Small intestine (tissue), 7 donors: ENCODE data around the gene DPP6. TPM values are rescaled to one million over a fixed set of nuclear protein-coding genes. Genes with fewer than 3 reads are reported as not detected.

Experiments
- DNase-seq, 2 donors: peaks; one replicate each; pipeline versions ENCODE4 v3.0.0 to v3.0.0-alpha.2; 2013
- FAIRE-seq: peaks from 2 replicates; lab custom pipeline; 2012; peaks lifted over from hg19 to GRCh38; lab: Jason Lieb, UNC
- H3K27ac ChIP-seq, 3 donors: one replicate each; pipeline ENCODE4 v1.5.1; 2013; ENCODE audit warnings: low read length in 2 of 3, mild to moderate bottlenecking in 2 of 3, control low read depth in 1 of 3, inconsistent platforms in 1 of 3, low read depth in 1 of 3, moderate library complexity in 1 of 3
- H3K27me3 ChIP-seq, 3 donors: one replicate each; pipeline ENCODE4 v1.6.1; 2013; ENCODE audit warnings: low read length in 3 of 3, inconsistent platforms in 1 of 3; ENCODE audit not compliant: control insufficient read depth in 3 of 3, insufficient read depth in 3 of 3
- H3K36me3 ChIP-seq, 3 donors: one replicate each; pipeline ENCODE4 v1.6.1; 2013; ENCODE audit warnings: low read length in 3 of 3, inconsistent platforms in 1 of 3, low read depth in 1 of 3, mild to moderate bottlenecking in 1 of 3, moderate library complexity in 1 of 3; ENCODE audit not compliant: control insufficient read depth in 3 of 3, insufficient read depth in 2 of 3
- H3K4me1 ChIP-seq, 3 donors: one replicate each; pipeline ENCODE4 v1.6.1; 2013; ENCODE audit warnings: low read length in 2 of 3, inconsistent platforms in 1 of 3, low read depth in 1 of 3, mild to moderate bottlenecking in 1 of 3, moderate library complexity in 1 of 3; ENCODE audit not compliant: control insufficient read depth in 3 of 3, insufficient read depth in 2 of 3
- H3K4me3 ChIP-seq, 3 donors: one replicate each; pipeline ENCODE4 v1.5.1; 2013; ENCODE audit warnings: low read length in 3 of 3, control low read depth in 1 of 3, inconsistent platforms in 1 of 3, low read depth in 1 of 3, mild to moderate bottlenecking in 1 of 3, moderate library complexity in 1 of 3
- H3K9me3 ChIP-seq, 2 donors: one replicate each; pipeline ENCODE4 v1.6.1; 2013; ENCODE audit warnings: low read depth in 1 of 2, low read length in 1 of 2; ENCODE audit not compliant: control insufficient read depth in 2 of 2, insufficient read depth in 1 of 2
- WGBS, 3 donors: extraction: QIAGEN DNeasy Blood & Tissue Kit; methylation state at CpG; one replicate each; pipeline ENCODE4 v1.1.7; 2013; 5-methylcytosine and 5-hydroxymethylcytosine counted together
- polyA plus RNA-seq, 4 donors: library from polyadenylated mRNA; stranded (reverse) in 3 of 4; unstranded in 1 of 4; fragments of 200-250 nt in 3 of 4; fragments of 120-200 nt in 1 of 4; gene quantifications; one replicate each; pipeline versions ENCODE4 v1.2.1 to v1.2.3, GENCODE V29; 2013
- donor health status: healthy with polysubstance abuse.
- donor health status: control.
- donor health status: control.
- donor health status: Bipolar disorder and iron deficiency.
- donor health status: healthy.

The DPP6 gene
- polyA plus RNA-seq, 4 donors, result 0.80 to 1.8 TPM; not detected in 2

DNA sequence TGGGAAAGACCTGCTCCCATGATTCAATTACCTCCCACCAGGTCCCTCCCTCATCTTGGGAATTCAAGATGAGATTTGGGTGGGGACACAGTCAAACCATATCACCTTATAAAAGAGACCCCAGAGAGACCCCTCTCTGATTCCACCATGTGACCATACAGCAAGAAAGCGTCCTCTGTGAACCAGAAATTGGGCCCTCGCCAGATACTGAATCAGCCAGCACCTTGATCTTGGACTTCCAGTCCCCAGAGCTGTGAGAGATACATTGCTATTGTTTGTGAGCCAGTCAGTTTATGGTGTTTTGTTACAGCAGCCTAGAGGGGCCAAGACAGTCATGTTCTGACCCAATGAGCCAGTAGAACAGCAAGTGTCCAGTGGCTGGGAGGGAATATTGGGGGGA, 718.2 kb downstream of the DPP6 start:
- Histone ChIP-seq H3K9me3 (no peaks in the 10 kb centered on the region), H3K4me1 (no peaks in the 10 kb centered on the region), H3K4me3 (no peak overlapping the region), H3K36me3 (no peaks in the 10 kb centered on the region), H3K27ac (no peak overlapping the region), H3K27me3 (no peaks in the 10 kb centered on the region)
- WGBS, 3 donors, result 70 to 80% (median 75%) methylated on average over 2 of the region's 2 CpGs
- FAIRE-seq (no peak), DNase-seq (no peak)

GRCh38 chr7:154770962-154771361, 718.8 kb downstream of the DPP6 start:
- Histone ChIP-seq H3K4me1 (no peaks in the 10 kb centered on the region), H3K4me3 (no peak overlapping the region), H3K27me3 (no peaks in the 10 kb centered on the region), H3K27ac (no peak overlapping the region), H3K9me3 (no peaks in the 10 kb centered on the region), H3K36me3 (no peaks in the 10 kb centered on the region)
- DNase-seq, result no peak
- WGBS, 3 donors, result 81 to 94% (median 92%) methylated on average over 1 of the region's 1 CpG
- FAIRE-seq, result no peak

- H3K4me3 ChIP-seq, result no peak overlapping the region
- H3K27me3 ChIP-seq, result no peaks in the 10 kb centered on the region
- WGBS, 3 donors, result 52 to 66% (median 54%) methylated on average over 4 of the region's 4 CpGs
- FAIRE-seq (no peak), DNase-seq (no peak)
- H3K27ac ChIP-seq, result no peak overlapping the region
- H3K36me3 ChIP-seq, result no peaks in the 10 kb centered on the region
- no peaks in the 10 kb centered on the region for H3K4me1 ChIP-seq
- no peaks in the 10 kb centered on the region for H3K9me3 ChIP-seq
Observed at GRCh38 chr7:154774303-154774969, 722.2 kb downstream of the DPP6 start.

- H3K27ac ChIP-seq, result no peak overlapping the region
- H3K9me3 ChIP-seq, result no peaks in the 10 kb centered on the region
- 88 to 95% (median 93%) methylated on average over 8 of the region's 8 CpGs for WGBS, 3 donors
- FAIRE-seq (no peak), DNase-seq (no peak)
- H3K27me3 ChIP-seq, result no peaks in the 10 kb centered on the region
- H3K4me3 ChIP-seq, result no peak overlapping the region
- H3K4me1 ChIP-seq, result no peaks in the 10 kb centered on the region
- H3K36me3 ChIP-seq, result no peaks in the 10 kb centered on the region
Observed at GRCh38 chr7:154775681-154776080, 723.5 kb downstream of the DPP6 start.

DNA sequence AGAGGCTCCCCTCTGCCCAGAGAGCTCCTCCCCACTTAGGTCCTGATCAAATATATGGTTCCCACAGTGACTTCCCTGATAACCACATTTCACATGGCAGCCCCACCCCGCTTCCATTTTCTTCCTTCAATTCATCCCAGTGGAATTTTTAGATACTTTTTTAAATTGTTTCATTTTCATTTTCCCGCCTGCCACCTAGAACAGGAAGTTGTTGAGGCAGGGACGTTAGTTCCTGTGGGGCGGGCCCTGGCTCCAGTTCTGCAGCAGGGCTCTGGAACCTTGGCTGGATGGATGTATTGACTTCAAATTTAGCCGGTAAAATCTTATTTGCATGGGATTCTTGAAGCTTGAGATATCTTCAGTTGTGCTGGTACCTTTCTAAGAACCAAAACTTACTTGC, 724.2 kb downstream of the DPP6 start:
- FAIRE-seq (no peak), DNase-seq (no peak)
- Histone ChIP-seq H3K9me3 (no peaks in the 10 kb centered on the region), H3K27me3 (no peaks in the 10 kb centered on the region), H3K36me3 (no peaks in the 10 kb centered on the region), H3K27ac (no peak overlapping the region), H3K4me1 (no peaks in the 10 kb centered on the region), H3K4me3 (no peak overlapping the region)
- 56 to 62% (median 59%) methylated on average over 5 of the region's 5 CpGs for WGBS, 3 donors

DNA sequence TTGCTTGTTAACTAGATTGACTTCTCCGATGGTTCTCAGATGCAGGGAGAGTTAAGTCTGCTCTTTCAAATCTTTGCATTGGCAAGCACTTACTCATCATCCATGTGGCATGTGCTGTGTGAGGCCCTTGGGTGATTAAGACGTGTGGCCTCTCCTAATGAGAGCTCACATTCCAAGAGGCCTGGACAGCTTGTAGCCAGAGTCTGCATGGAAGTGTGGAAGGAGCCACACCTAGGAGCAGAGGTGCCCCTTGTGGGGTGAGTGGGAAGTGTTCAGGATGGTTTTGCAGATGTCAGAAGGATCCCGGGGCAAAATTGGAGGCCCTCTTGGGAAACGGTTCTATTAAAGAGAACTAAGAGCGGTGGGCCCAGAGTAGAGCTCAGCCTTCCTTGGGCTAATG, 724.8 kb downstream of the DPP6 start:
- no peaks in the 10 kb centered on the region for H3K4me1 ChIP-seq
- 70 to 77% (median 72%) methylated on average over 5 of the region's 5 CpGs for WGBS, 3 donors
- peak in 1 of 2 donors; percentile 9 for DNase-seq
- H3K9me3 ChIP-seq, result no peaks in the 10 kb centered on the region
- H3K27me3 ChIP-seq, result no peaks in the 10 kb centered on the region
- no peak overlapping the region for H3K4me3 ChIP-seq
- no peak overlapping the region for H3K27ac ChIP-seq
- FAIRE-seq, result no peak
- no peaks in the 10 kb centered on the region for H3K36me3 ChIP-seq

DNA sequence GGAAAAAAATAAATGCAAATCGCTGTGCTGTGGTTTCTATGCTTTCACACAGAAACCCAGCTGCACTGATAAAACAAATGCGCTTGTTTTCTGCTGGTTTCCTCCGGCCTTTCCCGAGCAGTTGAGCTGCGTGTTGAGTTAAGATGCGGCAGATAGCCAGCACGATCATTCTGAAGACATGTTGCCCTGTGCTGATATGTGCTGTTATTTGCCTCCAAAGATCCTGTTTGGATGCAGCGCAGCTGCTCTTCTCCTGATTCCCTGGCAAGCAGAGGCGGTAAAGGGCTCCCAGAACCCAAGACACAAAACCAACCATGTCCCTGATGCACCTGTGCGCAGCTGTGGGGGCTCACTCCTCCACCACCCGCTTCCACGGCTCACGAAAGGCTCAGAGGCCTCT, 725.3 kb downstream of the DPP6 start:
- Histone ChIP-seq H3K9me3 (no peaks in the 10 kb centered on the region), H3K36me3 (no peaks in the 10 kb centered on the region), H3K4me3 (no peak overlapping the region), H3K4me1 (no peaks in the 10 kb centered on the region), H3K27ac (no peak overlapping the region), H3K27me3 (no peaks in the 10 kb centered on the region)
- WGBS, 3 donors, result 85 to 88% (median 87%) methylated on average over 13 of the region's 13 CpGs
- no peak for FAIRE-seq
- DNase-seq, result no peak

GRCh38 chr7:154777908-154778307, 725.7 kb downstream of the DPP6 start:
- Histone ChIP-seq H3K36me3 (no peaks in the 10 kb centered on the region), H3K4me1 (no peaks in the 10 kb centered on the region), H3K27me3 (no peaks in the 10 kb centered on the region), H3K4me3 (no peak overlapping the region), H3K27ac (no peak overlapping the region), H3K9me3 (no peaks in the 10 kb centered on the region)
- FAIRE-seq (no peak), DNase-seq (no peak)
- WGBS, 3 donors, result 73 to 84% (median 75%) methylated on average over 6 of the region's 6 CpGs
